ENCODE results near the gene MEOX2. TPM values are rescaled to one million over a fixed set of nuclear protein-coding genes. Genes with fewer than 3 reads are reported as not detected.

MEOX2 gene
- total RNA-seq, 4 donors from 2014 or later = 0.80 to 3.3 (median 1.3) TPM; not detected in 1

DNA sequence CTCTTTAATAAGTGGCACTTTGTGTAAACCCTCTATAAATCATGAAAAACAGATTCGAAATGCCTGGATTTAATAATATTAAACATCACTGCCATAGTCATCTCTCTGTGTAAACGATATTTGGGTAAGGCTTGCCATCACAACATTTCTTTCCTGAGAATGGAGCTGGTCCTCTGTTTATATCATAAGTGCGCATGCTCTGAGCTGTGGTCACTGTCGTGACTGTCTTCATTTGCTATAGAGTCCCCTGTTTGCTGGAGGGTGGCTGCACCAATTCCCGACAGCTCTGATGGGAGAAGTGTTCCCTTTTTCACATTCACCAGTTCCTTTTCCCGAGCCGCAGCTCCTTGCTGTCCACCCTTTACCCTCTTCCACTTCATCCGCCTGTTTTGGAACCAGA lies 74.3 kb downstream of the MEOX2 start:
- Histone ChIP-seq H3K4me3 (no peak overlapping the region), H3K36me3 (no peaks in the 10 kb centered on the region), H3K4me1 (no peaks in the 10 kb centered on the region), H3K27ac (no peak overlapping the region), H3K27me3 (no peaks in the 10 kb centered on the region), H3K9me3 (no peaks in the 10 kb centered on the region)
- TF ChIP-seq, protein P1, sequence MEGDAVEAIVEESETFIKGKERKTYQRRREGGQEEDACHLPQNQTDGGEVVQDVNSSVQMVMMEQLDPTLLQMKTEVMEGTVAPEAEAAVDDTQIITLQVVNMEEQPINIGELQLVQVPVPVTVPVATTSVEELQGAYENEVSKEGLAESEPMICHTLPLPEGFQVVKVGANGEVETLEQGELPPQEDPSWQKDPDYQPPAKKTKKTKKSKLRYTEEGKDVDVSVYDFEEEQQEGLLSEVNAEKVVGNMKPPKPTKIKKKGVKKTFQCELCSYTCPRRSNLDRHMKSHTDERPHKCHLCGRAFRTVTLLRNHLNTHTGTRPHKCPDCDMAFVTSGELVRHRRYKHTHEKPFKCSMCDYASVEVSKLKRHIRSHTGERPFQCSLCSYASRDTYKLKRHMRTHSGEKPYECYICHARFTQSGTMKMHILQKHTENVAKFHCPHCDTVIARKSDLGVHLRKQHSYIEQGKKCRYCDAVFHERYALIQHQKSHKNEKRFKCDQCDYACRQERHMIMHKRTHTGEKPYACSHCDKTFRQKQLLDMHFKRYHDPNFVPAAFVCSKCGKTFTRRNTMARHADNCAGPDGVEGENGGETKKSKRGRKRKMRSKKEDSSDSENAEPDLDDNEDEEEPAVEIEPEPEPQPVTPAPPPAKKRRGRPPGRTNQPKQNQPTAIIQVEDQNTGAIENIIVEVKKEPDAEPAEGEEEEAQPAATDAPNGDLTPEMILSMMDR (IDR thresholded peaks at IDR 0.05) = no peak
- no peak for TF ChIP-seq POLR2A (IDR thresholded peaks at IDR 0.05)
- no peak for DNase-seq

GRCh38 chr7:15610503-15610902 lies 76.0 kb downstream of the MEOX2 start:
- Histone ChIP-seq H3K27me3 (no peaks in the 10 kb centered on the region), H3K4me1 (no peaks in the 10 kb centered on the region), H3K9me3 (no peaks in the 10 kb centered on the region), H3K27ac (no peak overlapping the region), H3K36me3 (no peaks in the 10 kb centered on the region), H3K4me3 (no peak overlapping the region)
- TF ChIP-seq POLR2A (IDR thresholded peaks at IDR 0.05) = no peak
- TF ChIP-seq, protein P1 (IDR thresholded peaks at IDR 0.05) = no peak
- no peak for DNase-seq

DNA sequence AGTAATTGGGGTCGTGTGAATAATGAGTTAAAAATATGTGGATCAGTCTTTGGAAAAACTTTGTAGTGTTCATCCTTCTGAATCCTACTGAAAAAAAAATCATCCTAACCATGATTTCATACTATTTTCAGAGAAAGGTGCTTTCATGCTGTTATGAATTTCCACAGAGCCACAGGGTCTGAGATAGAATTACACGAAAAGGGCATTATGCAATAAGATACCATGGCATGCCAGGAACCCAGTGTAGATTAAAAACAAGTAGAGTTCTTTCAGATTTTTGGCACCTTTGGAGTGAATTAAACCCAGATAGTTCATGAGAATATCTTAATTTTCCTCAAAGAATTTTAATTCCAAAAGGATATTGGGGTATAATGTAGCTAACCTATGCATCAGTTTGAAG lies 77.2 kb downstream of the MEOX2 start:
- no peaks in the 10 kb centered on the region for H3K9me3 ChIP-seq
- TF ChIP-seq, protein P1 (IDR thresholded peaks at IDR 0.05) = no peak
- TF ChIP-seq POLR2A (IDR thresholded peaks at IDR 0.05) = no peak
- no peak overlapping the region for H3K4me3 ChIP-seq
- no peaks in the 10 kb centered on the region for H3K27me3 ChIP-seq
- DNase-seq = no peak
- H3K27ac ChIP-seq = no peak overlapping the region
- H3K36me3 ChIP-seq = no peaks in the 10 kb centered on the region
- no peaks in the 10 kb centered on the region for H3K4me1 ChIP-seq

DNA sequence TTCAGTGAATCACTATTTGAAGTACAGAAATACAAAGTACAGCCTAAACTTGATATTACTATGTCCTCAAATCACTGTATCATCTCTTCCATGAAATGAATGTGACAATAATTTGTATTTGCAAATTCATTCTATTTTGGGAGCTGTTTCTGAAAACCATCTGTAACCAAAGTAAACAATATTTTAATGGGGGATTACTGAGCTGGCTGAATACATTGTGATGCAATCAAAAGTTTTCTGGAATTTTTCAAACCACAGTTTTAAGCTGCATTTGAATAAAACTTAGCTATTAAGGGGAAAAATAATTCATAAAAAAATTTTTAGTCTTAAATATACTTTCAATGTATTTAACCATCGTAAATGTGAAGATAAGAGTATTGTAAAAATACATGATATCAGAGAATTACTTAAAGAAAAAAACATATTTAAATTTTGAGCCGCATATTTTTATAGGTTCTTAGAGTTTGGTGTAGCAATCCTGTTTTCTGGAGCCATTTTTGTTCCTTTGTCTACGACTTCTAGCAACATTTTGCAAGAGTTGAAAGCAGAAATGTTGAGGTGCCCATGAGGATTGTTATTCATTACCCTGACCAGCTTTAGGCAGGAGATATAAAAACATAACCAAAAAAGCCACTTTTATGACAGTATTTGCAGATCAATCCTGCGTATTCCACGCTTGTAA lies 78.8 kb downstream of the MEOX2 start:
- TF ChIP-seq POLR2A (IDR thresholded peaks at IDR 0.05) = no peak
- TF ChIP-seq, protein P1 (IDR thresholded peaks at IDR 0.05) = no peak
- H3K4me3 ChIP-seq = no peak overlapping the region
- no peak overlapping the region for H3K27ac ChIP-seq
- no peaks in the 10 kb centered on the region for H3K4me1 ChIP-seq
- H3K36me3 ChIP-seq = no peaks in the 10 kb centered on the region
- H3K9me3 ChIP-seq = no peaks in the 10 kb centered on the region
- no peak for DNase-seq
- no peaks in the 10 kb centered on the region for H3K27me3 ChIP-seq

GRCh38 chr7:15606561-15606960 lies 79.9 kb downstream of the MEOX2 start:
- no peak for DNase-seq
- H3K9me3 ChIP-seq = no peaks in the 10 kb centered on the region
- H3K4me3 ChIP-seq = no peak overlapping the region
- TF ChIP-seq, protein P1 (IDR thresholded peaks at IDR 0.05) = no peak
- TF ChIP-seq POLR2A (IDR thresholded peaks at IDR 0.05) = no peak
- H3K36me3 ChIP-seq = no peaks in the 10 kb centered on the region
- no peaks in the 10 kb centered on the region for H3K4me1 ChIP-seq
- H3K27me3 ChIP-seq = no peaks in the 10 kb centered on the region
- H3K27ac ChIP-seq = no peak overlapping the region

DNA sequence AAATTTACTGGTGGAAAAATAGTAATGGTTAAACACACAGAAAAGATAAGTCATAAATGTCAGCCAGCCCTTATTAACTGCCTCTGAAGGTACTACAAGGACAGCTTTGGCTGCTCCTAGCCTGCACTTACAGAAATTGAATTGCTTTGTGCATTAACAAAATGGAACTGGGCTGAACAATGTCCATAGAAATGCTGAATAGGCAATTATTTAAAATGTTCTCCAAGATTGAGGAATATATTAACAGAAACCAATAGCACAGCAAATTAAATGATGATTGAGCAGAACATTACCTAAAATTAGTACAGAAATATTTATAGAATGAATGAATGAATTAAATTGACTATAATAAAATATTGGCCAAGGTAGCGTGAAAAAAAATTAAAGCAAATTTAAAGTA lies 82.3 kb downstream of the MEOX2 start:
- Histone ChIP-seq H3K4me3 (no peak overlapping the region), H3K27me3 (no peaks in the 10 kb centered on the region), H3K27ac (no peak overlapping the region), H3K36me3 (no peaks in the 10 kb centered on the region), H3K9me3 (no peaks in the 10 kb centered on the region), H3K4me1 (no peaks in the 10 kb centered on the region)
- no peak for DNase-seq
- no peak for TF ChIP-seq POLR2A (IDR thresholded peaks at IDR 0.05)
- TF ChIP-seq, protein P1 (IDR thresholded peaks at IDR 0.05) = no peak

Data from Peyer's patch (tissue), 4 donors.